ENCODE data around the gene NAP1L4. TPM values are rescaled to one million over a fixed set of nuclear protein-coding genes. Genes with fewer than 3 reads are reported as not detected.
A peak's percentile ranks its signal among the peaks of the same experiment; 100 is the strongest.

The NAP1L4 gene
- polyA plus RNA-seq, 1 of the 3 experiments (the other 2 are of a cell fraction): 104 TPM

DNA sequence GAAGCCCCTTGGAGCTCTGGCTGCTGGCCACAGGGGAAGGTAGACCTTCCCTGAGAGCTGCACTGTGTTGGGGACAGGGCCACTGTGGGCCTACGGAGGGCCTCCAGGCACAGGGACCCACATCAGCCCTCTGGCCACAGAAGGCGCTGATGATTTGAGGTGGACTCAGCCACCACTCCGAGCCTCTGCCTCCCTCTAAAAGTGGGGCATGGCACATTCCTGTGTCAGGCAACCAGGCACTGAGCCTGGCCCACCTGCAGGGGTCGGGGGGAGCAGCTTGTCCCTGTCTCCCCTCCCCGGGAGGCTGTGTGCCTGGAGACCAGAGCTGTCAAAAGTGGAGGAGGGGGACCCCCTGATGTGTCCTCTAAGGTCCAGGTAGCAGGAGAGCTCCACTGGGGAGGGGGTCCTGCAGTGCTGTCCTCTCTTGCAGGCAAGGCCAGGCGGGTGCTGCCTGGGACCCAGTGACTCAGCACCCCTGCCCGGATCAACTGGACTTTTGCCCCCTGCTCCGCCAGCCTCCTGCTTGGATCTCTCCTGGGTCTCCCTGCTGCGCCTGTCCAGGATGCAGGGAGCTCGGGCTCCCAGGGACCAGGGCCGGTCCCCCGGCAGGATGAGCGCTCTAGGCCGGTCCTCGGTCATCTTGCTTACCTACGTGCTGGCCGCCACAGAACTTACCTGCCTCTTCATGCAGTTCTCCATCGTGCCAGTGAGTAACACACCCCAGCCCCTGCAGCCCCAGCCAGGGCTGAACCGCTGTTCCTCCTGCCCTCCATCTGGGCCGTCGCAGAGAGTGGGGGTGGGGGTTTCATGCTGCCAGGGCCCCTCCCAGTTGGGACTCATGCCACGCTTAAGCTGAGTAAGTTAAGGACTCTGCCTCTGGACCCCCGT is 89.1 kb downstream of the NAP1L4 start:
- CTCF ChIA-PET: interaction anchor here (0.6 to 7.6 kb wide), 8 partner anchors 9 to 598 kb away, joined by 3 to 66 read pairs (median 5); partner anchors contain the start of gene PHLDA2

DNA sequence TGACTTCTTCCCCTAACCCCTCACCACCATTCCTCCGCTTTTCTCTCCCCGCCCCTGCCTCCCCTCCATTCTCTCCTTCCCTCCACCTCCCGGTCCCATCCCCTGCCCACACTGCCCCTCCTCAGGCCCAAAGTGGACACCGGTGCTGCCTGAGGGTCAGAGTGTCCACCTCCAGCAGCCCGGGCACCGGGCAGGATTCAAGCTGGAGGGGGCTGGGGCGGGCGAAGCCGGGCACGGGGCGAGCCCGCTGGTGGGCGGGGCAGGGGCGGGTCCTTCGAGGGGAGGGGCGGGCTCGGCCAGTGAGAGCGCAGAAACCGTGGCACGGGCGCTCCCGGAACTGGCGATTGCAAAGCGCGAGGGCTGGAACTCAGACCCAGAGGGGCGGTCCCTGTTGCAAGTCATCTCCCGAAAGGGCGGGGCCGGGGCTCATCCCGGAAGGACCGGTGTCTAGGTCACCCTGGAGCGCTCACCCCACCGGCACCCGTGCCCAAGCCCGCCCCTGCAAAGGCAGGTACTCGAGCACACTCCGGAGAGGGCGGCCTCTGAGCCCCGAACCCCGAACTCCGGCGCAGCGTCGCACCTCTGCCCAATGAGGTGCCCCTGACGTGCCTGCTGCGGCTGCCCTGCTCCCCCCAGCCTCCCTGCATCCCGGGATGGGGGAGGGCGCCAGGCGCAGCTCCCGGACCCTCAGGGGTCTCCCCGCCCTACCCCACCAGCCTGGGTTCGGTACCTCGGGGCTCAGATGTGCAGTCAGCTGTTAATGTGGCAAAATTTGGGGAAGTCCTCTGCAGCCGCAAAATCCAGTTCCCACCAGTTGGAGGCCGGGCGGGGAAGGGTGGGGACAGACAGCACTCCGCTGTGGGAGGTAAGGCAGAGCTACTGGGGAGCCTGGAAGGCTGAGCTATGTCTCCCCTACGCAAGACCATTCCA is 90.0 kb downstream of the NAP1L4 start:
- WGBS (ENCODE audit: low lambda C conversion rate): 13% methylated on average over 29 of the region's 58 CpGs
- H3K9me3 ChIP-seq: no peaks in the 10 kb centered on the region
- H3K4me2 ChIP-seq: peak overlapping the region; percentile 98
- H3K27me3 ChIP-seq (ENCODE audit: insufficient read depth): no peaks in the 10 kb centered on the region
- H4K20me1 ChIP-seq (ENCODE audit: insufficient read depth): no peaks in the 10 kb centered on the region
- H3K4me3 ChIP-seq (ENCODE audit: low read depth in 2 of 2, low read length in 1 of 2): peak overlapping the region; percentile 78 to 80
- peaks cover 7% of the 10 kb centered on the region for H3F3A ChIP-seq (replicated peaks; ENCODE audit: insufficient read depth)
- no peaks in the 10 kb centered on the region for H3K9me2 ChIP-seq
- DNase-seq: peak; percentile 98
- no peaks in the 10 kb centered on the region for H3K79me2 ChIP-seq (ENCODE audit: insufficient read depth)
- H2AFZ ChIP-seq (ENCODE audit: low read depth): peak overlapping the region; percentile 90
- ChIA-PET POLR2A (interaction anchor here (0.7 kb wide), 1 partner anchor 196 kb away, joined by 3 read pairs; no protein-coding TSS in a partner anchor), CTCF (interaction anchor here (0.9 to 7.6 kb wide), 8 partner anchors 11 to 597 kb away, joined by 3 to 66 read pairs (median 6); partner anchors contain the start of gene PHLDA2)
- TF ChIP-seq CHD2 (IDR thresholded peaks at IDR 0.05; ENCODE audit: low read length, partially characterized antibody): peak; percentile 44
- TF ChIP-seq YY1 (IDR thresholded peaks at IDR 0.05; ENCODE audit: low read depth): no peak
- peak; percentile 84 for TF ChIP-seq ELF1 (IDR thresholded peaks at IDR 0.05)
- peak; percentile 59 for TF ChIP-seq POLR2AphosphoS5 (IDR thresholded peaks at IDR 0.05; ENCODE audit: low read depth, low read length)
- peak; percentile 25; the same call in 1 of the 2 replicates for TF ChIP-seq GABPA (IDR thresholded peaks at IDR 0.05; ENCODE audit: low read depth)
- peak; percentile 46; the same call in 1 of the 2 replicates for TF ChIP-seq MXI1 (IDR thresholded peaks at IDR 0.05; ENCODE audit: low read depth, low read length)
- H3K4me1 ChIP-seq (ENCODE audit: control insufficient read depth in 1 of 2, insufficient read depth in 2 of 2, low read depth in 1 of 2, low read length in 1 of 2): peaks cover 17 to 21% of the 10 kb centered on the region in 2 experiments; a peak in 3 of 4 replicates
- no peaks in the 10 kb centered on the region for H3K36me3 ChIP-seq (replicated peaks in 1 of 2; ENCODE audit: control insufficient read depth in 1 of 2, insufficient read depth in 2 of 2, low read length in 1 of 2)
- H3K9ac ChIP-seq: peak overlapping the region; percentile 75
- H3K27ac ChIP-seq (ENCODE audit: low read depth in 2 of 2, low read length in 1 of 2): peak overlapping the region; percentile 35 to 58; a peak in 2 of 4 replicates

More for the DNA sequence above, 89.1 kb downstream of the NAP1L4 start:
- no peak for TF ChIP-seq RFX5 (IDR thresholded peaks at IDR 0.05; ENCODE audit: low read length)
- no peak for TF ChIP-seq FOXM1 (IDR thresholded peaks at IDR 0.05; ENCODE audit: low read depth)
- TF ChIP-seq USF1 (IDR thresholded peaks at IDR 0.05; ENCODE audit: borderline replicate concordance, low read depth): no peak
- no peak for TF ChIP-seq RAD21 (IDR thresholded peaks at IDR 0.05; ENCODE audit: low read length)
- TF ChIP-seq CHD2 (IDR thresholded peaks at IDR 0.05; ENCODE audit: low read length, partially characterized antibody): no peak
- no peak for TF ChIP-seq MEF2A (IDR thresholded peaks at IDR 0.05; ENCODE audit: borderline replicate concordance, low read depth)
- TF ChIP-seq YY1 (IDR thresholded peaks at IDR 0.05; ENCODE audit: low read depth): no peak
- no peak for TF ChIP-seq EP300 (IDR thresholded peaks at IDR 0.05; ENCODE audit: borderline replicate concordance in 1 of 2, low read depth in 1 of 2, low read length in 1 of 2)
- no peak for TF ChIP-seq PBX3 (IDR thresholded peaks at IDR 0.05)
- TF ChIP-seq SMC3 (IDR thresholded peaks at IDR 0.05; ENCODE audit: low read depth, low read length): no peak
- no peaks in the 10 kb centered on the region for H3K36me3 ChIP-seq (replicated peaks in 1 of 2; ENCODE audit: control insufficient read depth in 1 of 2, insufficient read depth in 2 of 2, low read length in 1 of 2)
- H2AFZ ChIP-seq (ENCODE audit: low read depth): peak overlapping the region; percentile 22; the same call in 1 of the 2 replicates
- no peak overlapping the region; a peak in 1 of 4 replicates for H3K27ac ChIP-seq (ENCODE audit: low read depth in 2 of 2, low read length in 1 of 2)
- peak overlapping the region; percentile 73; the same call in 1 of the 2 replicates for H3K9ac ChIP-seq
- POLR2A ChIA-PET: interaction anchor here (0.9 kb wide), 1 partner anchor 18 kb away, joined by 3 read pairs; the partner anchor contains the start of gene CDKN1C
- no peaks in the 10 kb centered on the region for H3K9me2 ChIP-seq
- H3K79me2 ChIP-seq (ENCODE audit: insufficient read depth): no peaks in the 10 kb centered on the region
- H3K27me3 ChIP-seq (ENCODE audit: insufficient read depth): no peaks in the 10 kb centered on the region
- no peaks in the 10 kb centered on the region for H4K20me1 ChIP-seq (ENCODE audit: insufficient read depth)
- H3F3A ChIP-seq (replicated peaks; ENCODE audit: insufficient read depth): peaks cover 7% of the 10 kb centered on the region
- peak overlapping the region; percentile 78 to 80 for H3K4me3 ChIP-seq (ENCODE audit: low read depth in 2 of 2, low read length in 1 of 2)
- no peaks in the 10 kb centered on the region for H3K9me3 ChIP-seq
- 77% methylated on average over 11 of the region's 23 CpGs for WGBS (ENCODE audit: low lambda C conversion rate)
- peaks cover 17 to 21% of the 10 kb centered on the region in 2 experiments; a peak in 3 of 4 replicates for H3K4me1 ChIP-seq (ENCODE audit: control insufficient read depth in 1 of 2, insufficient read depth in 2 of 2, low read depth in 1 of 2, low read length in 1 of 2)
- DNase-seq: no peak
- H3K4me2 ChIP-seq: peak overlapping the region; percentile 98

Data from SK-N-SH (cell line).